Brain pericyte (primary cell): ENCODE measurements around the gene ITGB1BP1.

Experiments
- DNase-seq: peaks from one replicate; pipeline ENCODE4 v3.0.0-alpha.2; 2012; ENCODE audit warnings: low read depth, low spot score

ITGB1BP1 gene

GRCh38 chr2:9423100-9423921 lies at the start of gene ITGB1BP1, which contains the start of gene CPSF3:
ITGB1BP1 (minus strand) TSS chr2:9423528; CDS start chr2:9418697, 4,831 bp downstream.
CPSF3 (plus strand) TSS chr2:9423654; CDS start chr2:9423774, 120 bp downstream.
- peak; percentile 93 for DNase-seq

- DNase-seq: no peak
Observed at GRCh38 chr2:9472511-9472910, 49.2 kb upstream of the ITGB1BP1 start.

GRCh38 chr2:9471206-9471605 lies 47.9 kb upstream of the ITGB1BP1 start:
- no peak for DNase-seq

- no peak for DNase-seq
Observed at GRCh38 chr2:9467687-9468086, 44.4 kb upstream of the ITGB1BP1 start.

- DNase-seq: no peak
Observed at GRCh38 chr2:9466147-9466683, 42.9 kb upstream of the ITGB1BP1 start.

- no peak for DNase-seq
Observed at GRCh38 chr2:9465170-9465569, 41.8 kb upstream of the ITGB1BP1 start.

- DNase-seq: no peak
Observed at GRCh38 chr2:9463698-9464034, 40.3 kb upstream of the ITGB1BP1 start.

- no peak for DNase-seq
Observed at GRCh38 chr2:9462886-9463697, 39.8 kb upstream of the ITGB1BP1 start.

- DNase-seq: no peak
Observed at GRCh38 chr2:9462313-9462712, 39.0 kb upstream of the ITGB1BP1 start.

GRCh38 chr2:9461079-9461478 lies 37.8 kb upstream of the ITGB1BP1 start:
- no peak for DNase-seq

- DNase-seq: no peak
Observed at GRCh38 chr2:9460441-9461017, 37.2 kb upstream of the ITGB1BP1 start.

GRCh38 chr2:9451231-9451630 lies 27.9 kb upstream of the ITGB1BP1 start:
- DNase-seq: no peak

- DNase-seq: no peak
Observed at GRCh38 chr2:9445089-9445488, 21.8 kb upstream of the ITGB1BP1 start.

GRCh38 chr2:9443526-9443925 lies 20.2 kb upstream of the ITGB1BP1 start:
- DNase-seq: no peak

GRCh38 chr2:9441556-9441955 lies 18.2 kb upstream of the ITGB1BP1 start:
- DNase-seq: no peak

- DNase-seq: no peak
Observed at GRCh38 chr2:9440058-9440727, 16.9 kb upstream of the ITGB1BP1 start.

GRCh38 chr2:9439536-9439935 lies 16.2 kb upstream of the ITGB1BP1 start:
- DNase-seq: no peak

GRCh38 chr2:9434489-9434888 lies 11.2 kb upstream of the ITGB1BP1 start:
- no peak for DNase-seq

- DNase-seq: no peak
Observed at GRCh38 chr2:9430316-9431293, 7.3 kb upstream of the ITGB1BP1 start.

- no peak for DNase-seq
Observed at GRCh38 chr2:9428965-9429577, 5.7 kb upstream of the ITGB1BP1 start.
